ENCODE results near the gene AHR. TPM values are rescaled to one million over a fixed set of nuclear protein-coding genes. Genes with fewer than 3 reads are reported as not detected.
"Not testable (repeated sequence)": the region's sequence is repeated elsewhere in the genome, so short reads cannot be mapped to it uniquely, and the experiment has no call there.

Gene AHR
- total RNA-seq, 1 experiment from 2014 or later: not detected

DNA sequence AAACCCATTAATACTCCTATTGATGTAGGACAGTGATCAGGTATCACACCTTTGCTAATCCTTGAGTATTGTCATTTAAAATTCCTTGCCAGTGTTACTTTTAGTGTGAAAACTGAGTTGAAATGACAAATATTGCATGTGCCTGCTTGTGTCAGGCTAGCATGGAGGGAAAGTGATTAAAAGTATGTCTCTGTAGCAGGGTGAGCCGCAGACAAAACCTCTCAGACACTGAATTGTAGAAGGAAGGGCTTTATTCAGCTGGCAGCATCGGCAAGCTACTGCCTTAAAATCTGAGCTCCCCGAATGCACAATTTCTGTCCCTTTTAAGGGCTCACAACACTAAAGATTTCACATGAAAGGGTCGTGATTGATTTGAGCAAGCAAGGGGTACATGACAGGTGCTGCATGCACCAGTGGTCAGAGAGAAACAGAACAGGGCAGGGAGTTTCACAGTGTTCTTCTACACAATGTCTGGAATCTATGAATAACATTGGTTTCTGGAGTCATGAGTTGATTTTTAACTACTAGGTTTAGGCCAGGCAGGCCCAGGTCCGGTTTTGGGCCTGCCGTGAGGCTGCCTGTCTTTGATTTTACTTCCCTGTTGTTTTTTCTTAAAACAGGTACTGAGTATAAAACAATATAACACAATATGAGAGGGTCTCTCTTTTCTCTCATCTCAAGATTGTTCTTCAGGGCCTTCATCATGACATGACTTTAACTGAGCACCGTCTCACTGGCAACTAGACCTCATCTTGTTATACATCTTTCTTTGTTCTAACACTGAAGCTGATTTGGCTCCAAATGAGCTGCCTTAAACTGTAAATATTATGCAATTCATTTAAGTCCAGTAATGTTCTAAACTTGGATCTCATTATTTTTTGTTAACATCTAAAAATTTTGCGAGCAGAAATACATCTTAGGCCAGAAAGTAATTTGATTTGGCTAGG lies 84.2 kb downstream of the AHR start:
- H3K27ac ChIP-seq (ENCODE audit: low read length); H3K4me3 ChIP-seq (ENCODE audit: low read length); H3K4me2 ChIP-seq (ENCODE audit: low read depth, low read length, poor library complexity, severe bottlenecking); DNase-seq; H4K20me1 ChIP-seq (ENCODE audit: insufficient read depth, low read depth, low read length); H3K36me3 ChIP-seq (ENCODE audit: insufficient read depth, low read length); H3K27me3 ChIP-seq (ENCODE audit: low read length); H3K9me2 ChIP-seq (replicated peaks; ENCODE audit: insufficient read depth, low read length); H3K4me1 ChIP-seq (ENCODE audit: low read length); H3K79me2 ChIP-seq (ENCODE audit: low read length); H2AFZ ChIP-seq (ENCODE audit: low read length); H3K9ac ChIP-seq (ENCODE audit: low read length); H3K9me3 ChIP-seq (ENCODE audit: low read length): not testable (repeated sequence)

DNA sequence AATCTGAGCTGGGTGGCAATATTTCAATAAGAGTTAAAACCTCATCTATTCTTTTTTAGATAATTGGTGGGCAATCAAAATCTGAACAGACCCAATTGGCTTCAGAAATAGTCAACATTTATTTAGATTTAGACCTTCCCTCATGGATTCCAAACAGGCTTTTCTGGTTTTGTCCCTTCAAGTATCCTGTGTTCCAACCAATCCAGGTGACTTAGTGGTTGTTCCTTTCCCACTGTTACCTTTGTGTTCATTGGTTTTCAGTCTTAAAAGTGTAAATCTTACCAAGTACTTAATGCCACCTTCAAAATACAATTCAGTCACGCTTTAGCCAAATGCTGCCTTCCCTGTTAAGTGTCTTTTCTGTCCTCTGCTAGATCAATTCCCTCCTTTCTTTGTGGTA lies 85.9 kb downstream of the AHR start:
- H3K9ac ChIP-seq (ENCODE audit: low read length): no peak overlapping the region
- H3K4me3 ChIP-seq (ENCODE audit: low read length): no peak overlapping the region
- H3K36me3 ChIP-seq (ENCODE audit: insufficient read depth, low read length): no peaks in the 10 kb centered on the region
- H3K9me3 ChIP-seq (ENCODE audit: low read length): no peaks in the 10 kb centered on the region
- no peak overlapping the region for H2AFZ ChIP-seq (ENCODE audit: low read length)
- no peaks in the 10 kb centered on the region for H3K79me2 ChIP-seq (ENCODE audit: low read length)
- no peak overlapping the region for H3K4me2 ChIP-seq (ENCODE audit: low read depth, low read length, poor library complexity, severe bottlenecking)
- H3K27me3 ChIP-seq (ENCODE audit: low read length): no peaks in the 10 kb centered on the region
- H3K9me2 ChIP-seq (replicated peaks; ENCODE audit: insufficient read depth, low read length): no peaks in the 10 kb centered on the region
- H4K20me1 ChIP-seq (ENCODE audit: insufficient read depth, low read depth, low read length): no peaks in the 10 kb centered on the region
- peaks cover 7% of the 10 kb centered on the region for H3K4me1 ChIP-seq (ENCODE audit: low read length)
- H3K27ac ChIP-seq (ENCODE audit: low read length): no peak overlapping the region
- DNase-seq: no peak

- Histone ChIP-seq H3K27me3 (ENCODE audit: low read length) (no peaks in the 10 kb centered on the region), H3K4me2 (ENCODE audit: low read depth, low read length, poor library complexity, severe bottlenecking) (no peak overlapping the region), H3K4me1 (ENCODE audit: low read length) (peaks cover 7% of the 10 kb centered on the region), H3K36me3 (ENCODE audit: insufficient read depth, low read length) (no peaks in the 10 kb centered on the region), H3K4me3 (ENCODE audit: low read length) (no peak overlapping the region), H3K9ac (ENCODE audit: low read length) (no peak overlapping the region), H2AFZ (ENCODE audit: low read length) (no peak overlapping the region), H3K9me2 (replicated peaks; ENCODE audit: insufficient read depth, low read length) (no peaks in the 10 kb centered on the region), H4K20me1 (ENCODE audit: insufficient read depth, low read depth, low read length) (no peaks in the 10 kb centered on the region), H3K27ac (ENCODE audit: low read length) (no peak overlapping the region), H3K79me2 (ENCODE audit: low read length) (no peaks in the 10 kb centered on the region), H3K9me3 (ENCODE audit: low read length) (no peaks in the 10 kb centered on the region)
- no peak for DNase-seq
Observed at GRCh38 chr7:17385612-17386011, 87.2 kb downstream of the AHR start.

- H3K9me2 ChIP-seq (replicated peaks; ENCODE audit: insufficient read depth, low read length): no peaks in the 10 kb centered on the region
- no peaks in the 10 kb centered on the region for H3K36me3 ChIP-seq (ENCODE audit: insufficient read depth, low read length)
- H3K27me3 ChIP-seq (ENCODE audit: low read length): no peaks in the 10 kb centered on the region; the same call in 1 of the 2 replicates
- peaks cover 17% of the 10 kb centered on the region for H3K4me1 ChIP-seq (ENCODE audit: low read length)
- H3K9me3 ChIP-seq (ENCODE audit: low read length): 0 out of 2 replicates have a peak, but pooled peaks cover 2% of the 10 kb centered on the region
- H3K9ac ChIP-seq (ENCODE audit: low read length): no peak overlapping the region
- no peak for DNase-seq
- H3K79me2 ChIP-seq (ENCODE audit: low read length): no peaks in the 10 kb centered on the region
- H4K20me1 ChIP-seq (ENCODE audit: insufficient read depth, low read depth, low read length): no peaks in the 10 kb centered on the region
- H3K4me3 ChIP-seq (ENCODE audit: low read length): no peak overlapping the region
- no peak overlapping the region for H2AFZ ChIP-seq (ENCODE audit: low read length)
- no peak overlapping the region for H3K4me2 ChIP-seq (ENCODE audit: low read depth, low read length, poor library complexity, severe bottlenecking)
- H3K27ac ChIP-seq (ENCODE audit: low read length): no peak overlapping the region
Observed at GRCh38 chr7:17390392-17390791, 91.9 kb downstream of the AHR start.

DNA sequence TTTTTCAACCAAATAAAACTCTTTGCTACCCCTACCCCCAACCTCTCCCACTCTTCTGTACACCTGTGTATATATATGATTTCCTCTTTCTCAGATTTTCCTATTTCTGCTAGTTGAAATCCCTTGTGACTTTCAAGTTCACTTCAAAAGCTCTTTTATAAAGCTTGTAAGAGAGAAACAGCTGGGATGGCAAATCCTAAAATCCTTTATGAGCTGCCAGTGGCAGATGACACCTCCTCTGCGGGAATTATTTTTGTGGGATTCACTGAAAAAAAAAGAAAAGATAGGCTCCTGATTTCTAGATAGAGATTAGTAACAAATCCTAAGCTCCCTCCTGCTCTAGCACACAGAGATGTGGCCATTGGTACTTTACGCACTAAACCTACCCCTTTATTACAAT lies 92.9 kb downstream of the AHR start:
- H3K9ac ChIP-seq (ENCODE audit: low read length): no peak overlapping the region
- H3K36me3 ChIP-seq (ENCODE audit: insufficient read depth, low read length): no peaks in the 10 kb centered on the region
- peaks cover 10% of the 10 kb centered on the region for H3K4me1 ChIP-seq (ENCODE audit: low read length)
- no peaks in the 10 kb centered on the region; the same call in 1 of the 2 replicates for H3K27me3 ChIP-seq (ENCODE audit: low read length)
- H3K4me2 ChIP-seq (ENCODE audit: low read depth, low read length, poor library complexity, severe bottlenecking): no peak overlapping the region
- no peaks in the 10 kb centered on the region for H3K9me2 ChIP-seq (replicated peaks; ENCODE audit: insufficient read depth, low read length)
- no peak overlapping the region for H2AFZ ChIP-seq (ENCODE audit: low read length)
- H3K79me2 ChIP-seq (ENCODE audit: low read length): no peaks in the 10 kb centered on the region
- 0 out of 2 replicates have a peak, but pooled peaks cover 2% of the 10 kb centered on the region for H3K9me3 ChIP-seq (ENCODE audit: low read length)
- H3K4me3 ChIP-seq (ENCODE audit: low read length): no peak overlapping the region
- H3K27ac ChIP-seq (ENCODE audit: low read length): no peak overlapping the region
- DNase-seq: no peak
- no peaks in the 10 kb centered on the region for H4K20me1 ChIP-seq (ENCODE audit: insufficient read depth, low read depth, low read length)

- Histone ChIP-seq H3K4me2 (ENCODE audit: low read depth, low read length, poor library complexity, severe bottlenecking) (no peak overlapping the region), H4K20me1 (ENCODE audit: insufficient read depth, low read depth, low read length) (no peaks in the 10 kb centered on the region), H2AFZ (ENCODE audit: low read length) (no peak overlapping the region), H3K9ac (ENCODE audit: low read length) (no peak overlapping the region), H3K4me3 (ENCODE audit: low read length) (no peak overlapping the region), H3K27me3 (ENCODE audit: low read length) (no peaks in the 10 kb centered on the region; the same call in 1 of the 2 replicates), H3K9me2 (replicated peaks; ENCODE audit: insufficient read depth, low read length) (no peaks in the 10 kb centered on the region), H3K4me1 (ENCODE audit: low read length) (peaks cover 10% of the 10 kb centered on the region), H3K9me3 (ENCODE audit: low read length) (0 out of 2 replicates have a peak, but pooled peaks cover 2% of the 10 kb centered on the region), H3K27ac (ENCODE audit: low read length) (no peak overlapping the region), H3K36me3 (ENCODE audit: insufficient read depth, low read length) (no peaks in the 10 kb centered on the region), H3K79me2 (ENCODE audit: low read length) (no peaks in the 10 kb centered on the region)
- DNase-seq: no peak
Observed at GRCh38 chr7:17392846-17393245, 94.4 kb downstream of the AHR start.

DNA sequence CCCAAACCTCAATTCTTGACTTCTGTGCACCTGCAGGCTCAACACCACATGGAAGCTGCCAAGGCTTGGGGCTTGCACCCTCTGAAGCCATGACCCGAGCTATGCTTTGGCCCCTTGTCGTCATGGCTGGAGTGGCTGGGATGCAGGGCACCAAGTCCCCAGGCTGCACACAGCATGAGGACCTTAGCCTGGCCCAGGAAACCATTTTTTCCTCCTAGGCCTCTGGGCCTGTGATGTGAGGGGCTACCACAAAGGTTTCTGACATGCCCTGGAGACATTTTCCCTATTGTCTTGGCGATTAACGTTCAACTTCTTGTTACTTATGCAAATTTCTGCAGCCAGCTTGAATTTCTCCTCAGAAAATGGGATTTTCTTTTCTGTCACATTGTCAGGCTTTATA lies 96.1 kb downstream of the AHR start:
- DNase-seq; H3K9me2 ChIP-seq (replicated peaks; ENCODE audit: insufficient read depth, low read length); H3K36me3 ChIP-seq (ENCODE audit: insufficient read depth, low read length); H3K4me2 ChIP-seq (ENCODE audit: low read depth, low read length, poor library complexity, severe bottlenecking); H3K27me3 ChIP-seq (ENCODE audit: low read length); H3K9me3 ChIP-seq (ENCODE audit: low read length); H3K79me2 ChIP-seq (ENCODE audit: low read length); H2AFZ ChIP-seq (ENCODE audit: low read length); H3K9ac ChIP-seq (ENCODE audit: low read length); H3K27ac ChIP-seq (ENCODE audit: low read length); H3K4me3 ChIP-seq (ENCODE audit: low read length); H4K20me1 ChIP-seq (ENCODE audit: insufficient read depth, low read depth, low read length): not testable (repeated sequence)
- H3K4me1 ChIP-seq (ENCODE audit: low read length): peaks cover 10% of the 10 kb centered on the region

All from Karpas-422 (cell line).